H1 (cell line): ENCODE data around the gene CMIP. TPM values are rescaled to one million over a fixed set of nuclear protein-coding genes. Genes with fewer than 3 reads are reported as not detected.

Source experiments
- CTCF ChIA-PET: fragments of 300-600 bp; sonication (Branson Sonifier 250); formaldehyde crosslinking; loops from one replicate; lab custom pipeline; 2021; ENCODE audit not compliant: partially characterized antibody; lab: Charles Lee
- POLR2A ChIA-PET: fragments of 300-600 bp; sonication (Branson Sonifier 250); formaldehyde crosslinking; loops from one replicate; lab custom pipeline; 2021; ENCODE audit warnings: inconsistent platforms; ENCODE audit not compliant: partially characterized antibody; lab: Charles Lee
- DNase-seq, 2 experiments: peaks; one replicate each; pipeline versions ENCODE4 v3.0.0 to v3.0.0-alpha.2; 2010 to 2022; ENCODE audit warnings: low spot score in 2 of 2, low read depth in 1 of 2, mixed read lengths in 1 of 2
- FAIRE-seq: peaks from 2 replicates; lab custom pipeline; 2011; peaks lifted over from hg19 to GRCh38; lab: Jason Lieb, UNC
- H2AFZ ChIP-seq: 2 replicates; pipeline ENCODE4 v1.8.1; 2012; ENCODE audit warnings: low read length, inconsistent platforms
- H2AK5ac ChIP-seq: 2 replicates; pipeline ENCODE4 v1.6.1; 2013; ENCODE audit warnings: low read depth, low read length
- H2BK120ac ChIP-seq: replicated peaks from 2 replicates; pipeline ENCODE3; 2013; ENCODE audit warnings: low read depth, low read length, inconsistent platforms
- H2BK12ac ChIP-seq: 2 replicates; pipeline ENCODE4 v1.6.1; 2013; ENCODE audit warnings: low read depth, low read length
- H2BK15ac ChIP-seq: 2 replicates; pipeline ENCODE4 v1.6.1; 2013; ENCODE audit warnings: low read length
- H2BK20ac ChIP-seq: 2 replicates; pipeline ENCODE4 v1.6.1; 2013; ENCODE audit warnings: low read length
- H2BK5ac ChIP-seq: 2 replicates; pipeline ENCODE4 v1.6.1; 2013; ENCODE audit warnings: low read depth, low read length
- H3K14ac ChIP-seq: 2 replicates; pipeline ENCODE4 v1.6.1; 2013; ENCODE audit warnings: inconsistent platforms; ENCODE audit not compliant: insufficient read length
- H3K18ac ChIP-seq: 2 replicates; pipeline ENCODE4 v1.6.1; 2013; ENCODE audit warnings: low read length; ENCODE audit errors: extremely low read depth
- H3K23ac ChIP-seq: 2 replicates; pipeline ENCODE4 v1.6.1; 2013; ENCODE audit warnings: inconsistent platforms; ENCODE audit not compliant: insufficient read length
- H3K23me2 ChIP-seq: 2 replicates; pipeline ENCODE4 v1.6.1; 2013; ENCODE audit warnings: low read depth, low read length
- H3K27ac ChIP-seq: 2 replicates; pipeline ENCODE4 v1.6.1; 2011; ENCODE audit warnings: low read depth, low read length, inconsistent platforms
- H3K27me3 ChIP-seq, 4 experiments: replicated peaks in 1 of 4; 1 replicate in 1 of 4; 2 replicates in 3 of 4; pipeline versions ENCODE4 v1.6.1 to v1.8.1; 2011 to 2013; ENCODE audit warnings: low read length in 3 of 4, mild to moderate bottlenecking in 3 of 4, inconsistent platforms in 2 of 4, mixed read lengths in 2 of 4, moderate library complexity in 1 of 4; ENCODE audit not compliant: control insufficient read depth in 3 of 4, insufficient read depth in 3 of 4; ENCODE audit errors: extremely low read depth in 1 of 4
- H3K36me3 ChIP-seq, 4 experiments: 2 replicates each; pipeline versions ENCODE4 v1.6.1 to v1.8.1; 2011 to 2013; ENCODE audit warnings: mild to moderate bottlenecking in 4 of 4, low read length in 3 of 4, moderate library complexity in 2 of 4, control low read depth in 1 of 4, inconsistent platforms in 1 of 4; ENCODE audit not compliant: insufficient read depth in 4 of 4, control insufficient read depth in 2 of 4
- H3K4ac ChIP-seq: replicated peaks from 2 replicates; pipeline ENCODE3; 2013; ENCODE audit warnings: low read length, low read depth, mixed read lengths, inconsistent platforms; ENCODE audit not compliant: insufficient read length
- H3K4me1 ChIP-seq, 4 experiments: replicated peaks in 1 of 4; 1 replicate in 1 of 4; 2 replicates in 3 of 4; pipeline versions ENCODE4 v1.6.1 to v1.8.1; 2011 to 2013; ENCODE audit warnings: low read length in 3 of 4, inconsistent platforms in 2 of 4, mixed read lengths in 1 of 4; ENCODE audit not compliant: insufficient read depth in 4 of 4, control insufficient read depth in 3 of 4
- H3K4me2 ChIP-seq, 2 experiments: 2 replicates each; pipeline versions ENCODE4 v1.6.1 to v1.8.1; 2011 to 2013; ENCODE audit warnings: low read depth in 2 of 2, low read length in 2 of 2, control low read depth in 1 of 2, inconsistent platforms in 1 of 2, mild to moderate bottlenecking in 1 of 2; ENCODE audit not compliant: insufficient read depth in 1 of 2
- H3K4me3 ChIP-seq, 4 experiments: fragments of 200-600, 300-600 bp in 1 of 4; sonication (generic), shearing (Covaris generic), sonication (Bioruptor Twin) in 1 of 4; 2 replicates each; pipeline versions ENCODE4 v1.5.1 to v1.8.1; 2011 to 2016; ENCODE audit warnings: low read length in 4 of 4, low read depth in 3 of 4, control low read depth in 2 of 4, inconsistent platforms in 2 of 4, mild to moderate bottlenecking in 2 of 4, mixed read lengths in 1 of 4, moderate library complexity in 1 of 4; ENCODE audit not compliant: insufficient read depth in 2 of 4; ENCODE audit errors: extremely low read depth in 1 of 4
- H3K56ac ChIP-seq: replicated peaks from 2 replicates; pipeline ENCODE3; 2013; ENCODE audit warnings: low read depth, mild to moderate bottlenecking, mixed read lengths, low read length, inconsistent platforms; ENCODE audit not compliant: insufficient read length
- H3K79me1 ChIP-seq: 2 replicates; pipeline ENCODE4 v1.6.1; 2013; ENCODE audit warnings: low read depth, low read length, control low read depth
- H3K79me2 ChIP-seq, 2 experiments: 2 replicates each; pipeline versions ENCODE4 v1.6.1 to v1.8.1; 2012 to 2013; ENCODE audit warnings: low read length in 2 of 2, mild to moderate bottlenecking in 2 of 2, inconsistent platforms in 1 of 2; ENCODE audit not compliant: insufficient read depth in 2 of 2, control insufficient read depth in 1 of 2
- H3K9ac ChIP-seq, 4 experiments: replicated peaks in 1 of 4; 1 replicate in 1 of 4; 2 replicates in 3 of 4; pipeline versions ENCODE4 v1.6.1 to v1.8.1; 2011 to 2013; ENCODE audit warnings: low read depth in 3 of 4, low read length in 3 of 4, control low read depth in 2 of 4, mild to moderate bottlenecking in 2 of 4, moderate library complexity in 2 of 4, inconsistent platforms in 1 of 4; ENCODE audit errors: extremely low read depth in 1 of 4
- H3K9me3 ChIP-seq, 2 experiments: 2 replicates each; pipeline versions ENCODE4 v1.6.1 to v1.8.1; 2012 to 2013; ENCODE audit warnings: mild to moderate bottlenecking in 2 of 2, moderate library complexity in 2 of 2, control low read depth in 1 of 2, inconsistent platforms in 1 of 2, low read depth in 1 of 2, low read length in 1 of 2, mixed read lengths in 1 of 2; ENCODE audit not compliant: insufficient read depth in 2 of 2
- H4K20me1 ChIP-seq, 2 experiments: replicated peaks in 1 of 2; 2 replicates each; pipeline versions ENCODE3 to v1.8.1; 2011 to 2013; ENCODE audit warnings: inconsistent platforms in 2 of 2, low read length in 2 of 2, mild to moderate bottlenecking in 1 of 2; ENCODE audit not compliant: insufficient read depth in 2 of 2, control insufficient read depth in 1 of 2
- H4K5ac ChIP-seq: 2 replicates; pipeline ENCODE4 v1.6.1; 2013; ENCODE audit warnings: low read length, low read depth, mixed read lengths, inconsistent platforms; ENCODE audit not compliant: insufficient read length
- H4K8ac ChIP-seq: 2 replicates; pipeline ENCODE4 v1.8.0; 2013; ENCODE audit warnings: mild to moderate bottlenecking, moderate library complexity, low read length, inconsistent platforms; ENCODE audit not compliant: insufficient read depth; ENCODE audit errors: extremely low read depth
- H4K91ac ChIP-seq: replicated peaks from 2 replicates; pipeline ENCODE3; 2013; ENCODE audit warnings: low read length, mixed read lengths, inconsistent platforms; ENCODE audit not compliant: insufficient read length
- MAFK ChIP-seq: IDR thresholded peaks from 2 replicates; pipeline ENCODE4 v1.6.1; 2012; ENCODE audit warnings: low read depth, mild to moderate bottlenecking, improper control_type of control experiment, low read length
- POLR2A ChIP-seq, 2 experiments: IDR thresholded peaks; 1 replicate in 1 of 2; 2 replicates in 1 of 2; pipeline ENCODE4 v1.6.1; 2011; ENCODE audit warnings: low read depth in 2 of 2, low read length in 2 of 2, mild to moderate bottlenecking in 2 of 2; ENCODE audit errors: control extremely low read depth in 1 of 2
- SP1 ChIP-seq: IDR thresholded peaks from 2 replicates; pipeline ENCODE4 v1.6.1; 2011; ENCODE audit warnings: low read depth, low read length
- SP2 ChIP-seq: IDR thresholded peaks from 2 replicates; pipeline ENCODE4 v1.6.1; 2012; ENCODE audit warnings: mild to moderate bottlenecking, low read length, inconsistent platforms
- TEAD4 ChIP-seq: IDR thresholded peaks from 2 replicates; pipeline ENCODE4 v1.6.1; 2012; ENCODE audit warnings: low read depth, low read length, inconsistent platforms, mixed read lengths
- WGBS, 2 experiments: shearing (Covaris generic) in 1 of 2; methylation state at CpG; one replicate each; pipeline versions ENCODE4 v1.1.6 to v1.1.7; 2013 to 2015; ENCODE audit warnings: low lambda C conversion rate in 2 of 2, mixed read lengths in 2 of 2, inconsistent platforms in 1 of 2, low coverage in 1 of 2, missing lambda C conversion rate in 1 of 2; ENCODE audit not compliant: insufficient replicate concordance in 2 of 2, insufficient coverage in 1 of 2, insufficient read length in 1 of 2; ENCODE audit errors: extremely low coverage in 1 of 2, missing lambda C conversion rate in 1 of 2; 5-methylcytosine and 5-hydroxymethylcytosine counted together
- polyA plus RNA-seq, 7 experiments: library from polyadenylated mRNA; depleted of rRNA in 3 of 7; stranded (reverse) in 5 of 7; unstranded in 2 of 7; fragments of >200 nt in 5 of 7; fragments of 200-250 nt in 2 of 7; gene quantifications; 1 replicate in 5 of 7; 2 replicates in 1 of 7; 4 replicates in 1 of 7; pipeline versions ENCODE4 v1.2.1 to v1.2.3, GENCODE V29; 2011 to 2013; ENCODE audit warnings: missing spikeins in 2 of 7, mixed read lengths in 2 of 7
- total RNA-seq: library from RNA; stranded (reverse); fragmentation: NEBNext Ultra II Directional; extraction: Animal tissue kit (Norgen Biotek cat#: 25700); gene quantifications from 2 replicates; pipeline ENCODE4 v1.2.1, GENCODE V29; 2021
- TF ChIP-seq, protein P1 (sequence below): IDR thresholded peaks from 2 replicates; pipeline ENCODE4 v1.6.1; 2012; ENCODE audit warnings: inconsistent platforms
- TF ChIP-seq, protein P2 (sequence below), 3 experiments: IDR thresholded peaks; 1 replicate in 2 of 3; 2 replicates in 1 of 3; pipeline versions ENCODE4 v1.5.1 to v1.6.1; 2011; ENCODE audit warnings: low read length in 3 of 3, mild to moderate bottlenecking in 3 of 3, inconsistent platforms in 2 of 3, low read depth in 1 of 3, moderate library complexity in 1 of 3; ENCODE audit not compliant: insufficient read depth in 1 of 3; ENCODE audit errors: control extremely low read depth in 1 of 3

The CMIP gene
- total and polyA plus RNA-seq, 2 of the 8 experiments (the other 6 are each of a cell fraction or from before 2014, with no cell fraction given), result 7.9 to 53.2 TPM

DNA sequence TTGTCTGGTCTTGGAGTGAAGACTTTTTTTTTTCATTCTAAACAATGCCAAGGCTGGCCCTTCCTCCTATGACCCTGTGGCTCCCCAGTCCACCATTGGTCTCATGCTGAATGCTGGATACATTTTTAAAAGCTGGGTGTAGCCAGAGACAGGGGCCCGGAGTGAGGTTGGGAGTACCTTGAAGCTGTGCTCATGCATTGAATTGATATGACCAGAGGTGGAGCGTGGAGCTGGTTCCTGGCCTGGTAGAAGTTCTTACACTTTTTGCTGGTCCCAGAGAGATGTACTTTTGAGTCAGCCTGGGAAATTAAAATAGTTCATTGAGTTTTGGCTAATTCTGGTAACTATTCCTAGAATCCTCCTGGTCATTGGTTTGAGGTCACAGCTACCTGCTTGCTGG, 83.6 kb downstream of the CMIP start:
- Histone ChIP-seq H3K27me3 (no peaks in the 10 kb centered on the region; a peak in 2 of 7 replicates), H4K20me1 (peaks cover 5 to 17% of the 10 kb centered on the region in 2 experiments), H2BK15ac (no peak overlapping the region), H4K91ac (no peak overlapping the region), H3K23ac (no peak overlapping the region), H2BK120ac (no peak overlapping the region), H3K27ac (no peak overlapping the region), H3K4ac (no peak overlapping the region), H3K18ac (no peak overlapping the region), H3K14ac (no peak overlapping the region), H4K8ac (no peak overlapping the region), H2BK5ac (no peak overlapping the region), H3K79me1 (peaks cover 18% of the 10 kb centered on the region), H3K23me2 (no peaks in the 10 kb centered on the region; the same call in 1 of the 2 replicates), H4K5ac (no peak overlapping the region), H3K9me3 (no peaks in the 10 kb centered on the region), H2AFZ (no peak overlapping the region), H3K9ac (no peak overlapping the region), H3K4me1 (peaks cover 0 to 7% (median 3%) of the 10 kb centered on the region in 4 experiments; a peak in 4 of 7 replicates), H3K56ac (no peak overlapping the region), H2BK20ac (no peak overlapping the region), H3K36me3 (no peaks in the 10 kb centered on the region), H3K79me2 (peaks cover 0 to 93% of the 10 kb centered on the region in 2 experiments; a peak in 2 of 4 replicates), H3K4me3 (no peak overlapping the region), H2AK5ac (no peak overlapping the region), H3K4me2 (no peak overlapping the region), H2BK12ac (no peak overlapping the region)
- FAIRE-seq (no peak), DNase-seq (no peak)
- ChIA-PET CTCF (interaction anchor here (1.0 to 1.9 kb wide), 3 partner anchors 9 to 162 kb away, joined by 4 to 6 read pairs (median 5); no protein-coding TSS in a partner anchor), POLR2A (interaction anchor here (1.4 kb wide), 1 partner anchor 11 kb away, joined by 4 read pairs; no protein-coding TSS in a partner anchor)
- 92% methylated on average over 2 of the region's 2 CpGs; no CpG with 5 or more reads in 1 of the 2 experiments for WGBS, 2 experiments
- TF ChIP-seq, protein P1, sequence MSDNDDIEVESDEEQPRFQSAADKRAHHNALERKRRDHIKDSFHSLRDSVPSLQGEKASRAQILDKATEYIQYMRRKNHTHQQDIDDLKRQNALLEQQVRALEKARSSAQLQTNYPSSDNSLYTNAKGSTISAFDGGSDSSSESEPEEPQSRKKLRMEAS, result no peak
- TF ChIP-seq POLR2A (IDR thresholded peaks at IDR 0.05; ENCODE audit: control extremely low read depth in 1 of 2, low read depth in 2 of 2, low read length in 2 of 2) (no peak), SP2 (no peak), SP1 (no peak), MAFK (no peak), TEAD4 (no peak)
- TF ChIP-seq, protein P2, sequence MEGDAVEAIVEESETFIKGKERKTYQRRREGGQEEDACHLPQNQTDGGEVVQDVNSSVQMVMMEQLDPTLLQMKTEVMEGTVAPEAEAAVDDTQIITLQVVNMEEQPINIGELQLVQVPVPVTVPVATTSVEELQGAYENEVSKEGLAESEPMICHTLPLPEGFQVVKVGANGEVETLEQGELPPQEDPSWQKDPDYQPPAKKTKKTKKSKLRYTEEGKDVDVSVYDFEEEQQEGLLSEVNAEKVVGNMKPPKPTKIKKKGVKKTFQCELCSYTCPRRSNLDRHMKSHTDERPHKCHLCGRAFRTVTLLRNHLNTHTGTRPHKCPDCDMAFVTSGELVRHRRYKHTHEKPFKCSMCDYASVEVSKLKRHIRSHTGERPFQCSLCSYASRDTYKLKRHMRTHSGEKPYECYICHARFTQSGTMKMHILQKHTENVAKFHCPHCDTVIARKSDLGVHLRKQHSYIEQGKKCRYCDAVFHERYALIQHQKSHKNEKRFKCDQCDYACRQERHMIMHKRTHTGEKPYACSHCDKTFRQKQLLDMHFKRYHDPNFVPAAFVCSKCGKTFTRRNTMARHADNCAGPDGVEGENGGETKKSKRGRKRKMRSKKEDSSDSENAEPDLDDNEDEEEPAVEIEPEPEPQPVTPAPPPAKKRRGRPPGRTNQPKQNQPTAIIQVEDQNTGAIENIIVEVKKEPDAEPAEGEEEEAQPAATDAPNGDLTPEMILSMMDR (IDR thresholded peaks at IDR 0.05; ENCODE audit: control extremely low read depth in 1 of 3, insufficient read depth in 1 of 3, low read depth in 1 of 3, low read length in 3 of 3), result no peak
